Neutrophil (primary cell): Measurements from ENCODE around the gene DUSP3.

ENCODE experiments used
- H3K27ac ChIP-seq: fragments of 200-600 bp; sonication (generic); 2 replicates; pipeline ENCODE4 v1.5.1; 2016; ENCODE audit warnings: mild to moderate bottlenecking, moderate library complexity
- H3K27me3 ChIP-seq: fragments of 200-600 bp; sonication (generic); 2 replicates; pipeline ENCODE4 v1.6.0; 2016; ENCODE audit warnings: mild to moderate bottlenecking
- H3K36me3 ChIP-seq: fragments of 200-600 bp; sonication (generic); 2 replicates; pipeline ENCODE4 v1.5.1; 2017
- H3K4me1 ChIP-seq, 2 experiments: fragments of 200-600 bp in 1 of 2; sonication (generic) in 1 of 2; 1 replicate in 1 of 2; 2 replicates in 1 of 2; pipeline versions ENCODE4 v1.5.1 to v1.6.1; 2013 to 2016; ENCODE audit warnings: low read depth in 1 of 2, low read length in 1 of 2, mild to moderate bottlenecking in 1 of 2, moderate library complexity in 1 of 2; ENCODE audit not compliant: control insufficient read depth in 1 of 2, insufficient read depth in 1 of 2
- H3K4me3 ChIP-seq, 2 experiments: fragments of 200-600 bp in 1 of 2; sonication (generic) in 1 of 2; 1 replicate in 1 of 2; 2 replicates in 1 of 2; pipeline ENCODE4 v1.5.1; 2013 to 2016; ENCODE audit warnings: low read depth in 1 of 2, low read length in 1 of 2, mild to moderate bottlenecking in 1 of 2, moderate library complexity in 1 of 2
- H3K9me3 ChIP-seq: fragments of 200-600 bp; sonication (generic); 2 replicates; pipeline ENCODE4 v1.5.1; 2016
- CTCF ChIP-seq: fragments of 200-600 bp; sonication (generic); IDR thresholded peaks from 2 replicates; pipeline ENCODE4 v1.5.1; 2016; ENCODE audit warnings: antibody characterized with exemption

Gene DUSP3

GRCh38 chr17:43810226-43810715 lies 31.5 kb upstream of the DUSP3 start:
- Histone ChIP-seq H3K4me1 (no peaks in the 10 kb centered on the region), H3K27me3 (no peaks in the 10 kb centered on the region), H3K36me3 (no peaks in the 10 kb centered on the region), H3K9me3 (no peaks in the 10 kb centered on the region), H3K27ac (no peak overlapping the region), H3K4me3 (no peak overlapping the region)
- TF ChIP-seq CTCF, result no peak

GRCh38 chr17:43809121-43809520 lies 30.3 kb upstream of the DUSP3 start:
- H3K36me3 ChIP-seq, result no peaks in the 10 kb centered on the region
- no peaks in the 10 kb centered on the region for H3K9me3 ChIP-seq
- no peak for TF ChIP-seq CTCF
- H3K27me3 ChIP-seq, result no peaks in the 10 kb centered on the region
- no peaks in the 10 kb centered on the region for H3K4me1 ChIP-seq
- no peak overlapping the region for H3K4me3 ChIP-seq
- H3K27ac ChIP-seq, result no peak overlapping the region

- H3K4me1 ChIP-seq, result no peaks in the 10 kb centered on the region
- no peaks in the 10 kb centered on the region for H3K36me3 ChIP-seq
- no peaks in the 10 kb centered on the region for H3K9me3 ChIP-seq
- no peak for TF ChIP-seq CTCF
- H3K27me3 ChIP-seq, result no peaks in the 10 kb centered on the region
- H3K4me3 ChIP-seq, result no peak overlapping the region
- no peak overlapping the region for H3K27ac ChIP-seq
These were observed 29.3 kb upstream of the DUSP3 start for GRCh38 chr17:43808076-43808475.

GRCh38 chr17:43805117-43805516 lies 26.3 kb upstream of the DUSP3 start:
- no peak for TF ChIP-seq CTCF

GRCh38 chr17:43803758-43804157 lies 25.0 kb upstream of the DUSP3 start:
- no peak overlapping the region for H3K4me3 ChIP-seq
- no peak overlapping the region for H3K27ac ChIP-seq
- no peaks in the 10 kb centered on the region for H3K36me3 ChIP-seq
- H3K4me1 ChIP-seq, result no peaks in the 10 kb centered on the region
- TF ChIP-seq CTCF, result no peak
- no peaks in the 10 kb centered on the region for H3K27me3 ChIP-seq
- H3K9me3 ChIP-seq, result no peaks in the 10 kb centered on the region

More at GRCh38 chr17:43805117-43805516, 26.3 kb upstream of the DUSP3 start:
- no peaks in the 10 kb centered on the region for H3K9me3 ChIP-seq
- no peaks in the 10 kb centered on the region for H3K27me3 ChIP-seq
- no peak overlapping the region for H3K4me3 ChIP-seq
- H3K4me1 ChIP-seq, result no peaks in the 10 kb centered on the region
- no peak overlapping the region for H3K27ac ChIP-seq
- no peaks in the 10 kb centered on the region for H3K36me3 ChIP-seq

- Histone ChIP-seq H3K4me1 (no peaks in the 10 kb centered on the region), H3K36me3 (no peaks in the 10 kb centered on the region), H3K27ac (no peak overlapping the region), H3K27me3 (no peaks in the 10 kb centered on the region), H3K9me3 (no peaks in the 10 kb centered on the region), H3K4me3 (no peak overlapping the region)
- TF ChIP-seq CTCF, result no peak
These were observed 23.1 kb upstream of the DUSP3 start for GRCh38 chr17:43801844-43802243.
